HG03135 (cell line): ENCODE data around the gene NRG2.

Experiments
- ATAC-seq: cut with Tn5 transposase; IDR thresholded peaks from one replicate; pipeline ENCODE4 v1.9.1; 2021; ENCODE audit warnings: mild to moderate bottlenecking, moderate library complexity; ENCODE audit not compliant: unreplicated experiment

Gene NRG2

DNA sequence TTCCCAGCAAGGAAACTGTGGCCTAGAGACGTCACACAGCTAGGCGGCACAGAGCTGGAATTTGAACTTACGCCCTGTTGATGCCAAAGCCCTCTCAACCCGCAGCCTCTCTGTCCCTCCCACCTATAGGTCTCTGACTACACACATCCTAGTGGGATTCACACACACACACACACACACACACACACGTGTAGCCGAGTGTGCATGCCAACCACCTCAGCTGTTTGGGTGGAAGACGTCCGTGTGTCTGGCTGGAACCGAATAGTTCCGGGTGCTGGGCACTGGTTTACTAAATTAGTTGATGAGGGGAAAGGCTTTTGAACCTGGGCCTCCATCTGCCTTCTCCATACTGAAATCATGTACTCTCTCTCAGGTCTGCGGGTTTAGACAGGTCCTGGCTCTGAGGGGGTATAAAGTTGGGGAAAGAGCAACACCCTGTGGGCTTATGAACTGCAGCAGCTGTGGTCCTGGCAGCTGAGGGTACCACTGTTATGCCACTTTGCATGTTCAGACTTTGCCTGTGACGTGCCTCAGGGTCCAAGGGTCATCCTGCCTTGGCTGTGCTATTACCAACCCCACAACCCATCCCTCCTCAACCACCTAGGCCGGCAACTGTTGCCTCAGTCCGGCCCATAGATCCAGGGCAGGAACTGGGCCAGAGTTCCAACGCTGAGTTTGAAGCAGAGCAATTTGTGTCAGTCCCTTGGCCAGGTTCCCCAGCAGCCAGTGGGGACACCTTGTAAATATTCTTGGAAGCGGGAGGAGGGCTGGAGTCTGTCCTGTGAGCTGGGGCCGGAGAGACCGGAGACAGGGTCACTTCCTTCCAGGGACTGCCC is 197.0 kb downstream of the NRG2 start:
- no peak for ATAC-seq

GRCh38 chr5:139844472-139845145 is 198.5 kb downstream of the NRG2 start:
- no peak for ATAC-seq

DNA sequence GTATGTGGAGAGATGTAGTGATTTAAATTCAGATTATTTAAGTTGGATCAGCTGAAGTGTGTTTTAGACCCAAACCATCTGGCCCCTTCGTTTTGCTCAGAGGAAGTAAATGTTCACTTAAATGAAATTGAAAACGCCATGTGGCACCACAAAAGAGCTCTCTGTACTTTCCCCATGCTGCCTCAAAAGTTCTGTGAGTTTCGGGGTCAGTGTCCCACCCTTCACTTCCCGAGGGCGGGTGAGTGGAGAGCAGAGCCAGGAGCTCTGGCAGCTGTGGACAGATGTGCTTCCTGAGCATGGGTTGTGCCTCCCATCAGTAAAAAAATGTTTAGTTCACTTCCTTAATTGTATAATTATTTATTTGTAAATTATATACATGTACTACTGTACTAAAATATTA is 199.1 kb downstream of the NRG2 start:
- ATAC-seq = no peak

- no peak for ATAC-seq
Measured at GRCh38 chr5:139842321-139842720, 200.8 kb downstream of the NRG2 start.

- no peak for ATAC-seq
Measured at GRCh38 chr5:139841549-139841948, 201.6 kb downstream of the NRG2 start.

GRCh38 chr5:139839918-139840317 is 203.2 kb downstream of the NRG2 start:
- no peak for ATAC-seq

GRCh38 chr5:139839232-139839815 is 203.8 kb downstream of the NRG2 start:
- ATAC-seq = no peak

- no peak for ATAC-seq
Measured at GRCh38 chr5:139838381-139839197, 204.5 kb downstream of the NRG2 start.

- no peak for ATAC-seq
Measured at GRCh38 chr5:139837711-139838380, 205.3 kb downstream of the NRG2 start.

- no peak for ATAC-seq
Measured at GRCh38 chr5:139836469-139837208, 206.5 kb downstream of the NRG2 start.

DNA sequence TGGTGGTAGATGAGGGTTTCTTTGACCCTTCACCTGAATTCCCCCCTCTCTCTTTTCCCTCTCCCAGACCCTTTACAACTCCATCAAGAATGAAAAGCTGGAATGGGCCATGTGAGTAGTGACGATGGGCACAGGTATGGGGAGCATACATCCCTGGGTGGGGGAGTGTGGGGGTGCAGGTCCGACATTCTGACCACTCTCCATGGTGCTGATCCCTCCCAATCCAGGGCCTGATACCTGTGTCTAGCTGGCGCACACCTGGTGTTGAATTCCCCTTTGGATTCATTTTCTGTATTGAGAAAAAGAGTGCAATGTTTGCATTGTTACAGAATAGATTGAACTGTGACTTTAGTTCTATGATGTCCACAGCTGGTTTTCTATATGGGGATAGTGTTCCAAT is 207.4 kb downstream of the NRG2 start:
- ATAC-seq = no peak

DNA sequence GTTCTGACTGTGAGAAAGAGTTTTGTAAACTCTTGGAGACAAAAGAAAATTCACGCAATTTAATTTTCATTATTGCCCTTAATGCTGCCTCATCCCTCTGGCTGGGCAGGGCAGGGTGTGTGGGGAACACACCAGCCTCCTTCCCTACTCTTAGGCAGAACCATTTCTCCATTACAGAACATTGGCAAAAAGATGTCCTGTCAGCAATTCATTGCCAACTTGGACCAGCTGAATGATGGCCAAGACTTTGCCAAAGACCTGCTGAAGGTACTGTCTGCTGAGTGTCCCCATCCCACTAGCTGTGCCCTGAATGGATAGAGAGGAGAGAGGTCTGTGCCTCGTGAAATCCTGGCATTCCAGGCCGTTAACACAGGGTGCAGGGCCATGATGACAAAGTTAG is 209.6 kb downstream of the NRG2 start:
- ATAC-seq = no peak

DNA sequence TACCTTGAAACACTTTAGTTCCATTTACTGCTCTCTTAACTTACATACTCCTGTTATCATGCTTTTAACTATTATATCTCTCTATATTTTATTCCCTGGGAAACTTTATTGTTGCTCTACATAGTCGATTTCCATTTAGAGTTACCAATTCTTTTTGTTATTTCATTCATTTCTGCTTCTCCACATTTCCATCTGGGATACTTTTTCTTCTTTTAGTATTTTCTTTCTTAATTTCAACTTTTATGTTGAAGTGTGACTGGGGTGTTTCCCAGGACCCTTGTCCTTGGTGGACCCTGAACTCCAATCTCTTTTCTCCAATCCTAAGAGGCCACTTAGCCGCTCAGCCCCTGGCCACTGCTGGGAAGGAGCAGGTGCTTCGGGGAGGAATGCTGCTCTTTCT is 211.5 kb downstream of the NRG2 start:
- ATAC-seq = no peak

- ATAC-seq = no peak
Measured at GRCh38 chr5:139829471-139829870, 213.6 kb downstream of the NRG2 start.

- ATAC-seq = no peak
Measured at GRCh38 chr5:139828207-139828895, 214.7 kb downstream of the NRG2 start.

DNA sequence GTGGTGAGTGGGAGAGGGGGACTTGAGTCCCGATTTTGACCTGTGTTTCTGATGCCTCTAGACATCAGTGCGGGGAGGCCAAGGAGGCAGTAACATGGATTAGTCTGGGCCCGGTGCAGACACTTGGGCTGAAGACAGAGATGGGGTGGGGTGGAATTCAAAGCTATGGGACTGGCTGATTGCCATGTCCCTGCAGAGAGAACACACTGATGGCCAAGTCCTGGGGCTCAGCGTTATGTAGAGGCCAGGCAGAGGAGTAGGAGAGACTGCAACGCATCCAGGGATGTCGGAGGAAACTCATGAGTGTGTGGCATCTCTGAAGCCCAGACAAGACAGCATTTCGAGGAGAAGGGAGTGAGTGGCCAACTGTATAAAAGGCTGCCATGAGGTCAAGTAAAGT is 217.4 kb downstream of the NRG2 start:
- ATAC-seq = no peak

- ATAC-seq = no peak
Measured at GRCh38 chr5:139823757-139824355, 219.2 kb downstream of the NRG2 start.

DNA sequence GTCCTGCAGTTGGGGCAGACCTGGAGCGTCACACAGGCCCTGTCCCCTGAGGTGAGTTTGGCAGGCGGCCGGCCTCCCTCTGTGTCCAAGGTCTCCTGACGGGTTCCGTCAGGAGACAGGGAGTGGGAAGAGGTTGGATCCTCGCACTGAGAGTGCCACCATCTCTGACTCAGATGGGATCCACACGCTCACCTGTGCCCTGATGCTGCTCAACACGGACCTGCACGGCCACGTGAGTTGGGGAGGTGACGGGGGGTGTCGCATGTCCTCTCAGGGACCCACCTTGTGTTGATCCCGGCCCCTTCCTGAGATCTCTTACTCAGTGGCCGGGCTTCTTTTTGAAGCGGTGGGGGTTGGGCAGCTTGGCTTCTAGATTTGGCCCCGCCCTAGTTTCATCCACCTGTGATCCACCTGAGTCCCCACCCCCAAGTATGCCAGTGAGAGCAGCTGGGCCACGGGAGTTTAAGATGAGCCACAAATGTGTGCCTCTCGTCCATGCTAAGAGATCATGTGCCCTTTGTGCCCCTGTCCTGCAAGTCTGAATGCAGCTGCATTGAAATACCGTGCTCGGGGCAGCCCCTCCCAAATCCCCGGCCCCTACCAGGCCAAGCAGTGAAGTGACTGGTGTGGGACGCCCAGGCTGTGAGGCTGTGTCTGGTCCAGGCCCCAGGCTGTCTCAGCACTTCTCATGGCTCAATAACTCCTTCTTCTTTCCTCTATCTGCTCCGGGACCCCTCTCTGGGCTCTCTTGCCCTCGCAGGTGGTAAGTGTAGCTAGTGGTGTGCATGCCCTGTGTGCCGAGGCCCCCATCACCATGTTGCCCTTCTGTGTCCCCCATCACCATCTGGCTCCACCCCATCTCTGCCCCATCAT is 220.3 kb downstream of the NRG2 start:
- ATAC-seq = no peak
